Activated B cell treated with CpG ODN at 0.5 μM for 24 hours (primary cell): ENCODE results near the gene PRKN. TPM values are rescaled to one million over a fixed set of nuclear protein-coding genes. Genes with fewer than 3 reads are reported as not detected.

ENCODE experiments used
- ATAC-seq: fragments of 200-7000 bp; cut with Tn5 transposase; one replicate; pipeline ENCODE4 v1.10.0; 2021; ENCODE audit warnings: low read depth, mild to moderate bottlenecking, moderate library complexity
- CTCF ChIA-PET: fragments of 350-600 bp; sonication (Branson Sonifier 250); formaldehyde crosslinking; loops from one replicate; lab custom pipeline; 2021; ENCODE audit warnings: antibody characterized with exemption; lab: Charles Lee
- POLR2A ChIA-PET: fragments of 350-600 bp; sonication (Branson Sonifier 250); formaldehyde crosslinking; loops from one replicate; lab custom pipeline; 2021; ENCODE audit warnings: antibody characterized with exemption; lab: Charles Lee
- DNase-seq: peaks from one replicate; pipeline ENCODE4 v3.0.0; 2022
- H3K27ac Mint-ChIP-seq: one replicate; pipeline ENCODE4 v1.8.0; 2020; ENCODE audit warnings: mixed read lengths
- H3K27me3 Mint-ChIP-seq: one replicate; pipeline ENCODE4 v1.8.0; 2021; ENCODE audit warnings: mixed read lengths
- H3K36me3 Mint-ChIP-seq: one replicate; pipeline ENCODE4 v1.8.0; 2021; ENCODE audit warnings: low read depth, mixed read lengths
- H3K4me1 Mint-ChIP-seq: one replicate; pipeline ENCODE4 v1.8.0; 2021; ENCODE audit warnings: mixed read lengths
- H3K4me3 Mint-ChIP-seq: one replicate; pipeline ENCODE4 v1.8.0; 2020; ENCODE audit warnings: mild to moderate bottlenecking, mixed read lengths
- H3K9me3 Mint-ChIP-seq: one replicate; pipeline ENCODE4 v1.8.0; 2020; ENCODE audit warnings: mixed read lengths
- intact Hi-C: fragments of 100-400 bp; cut with micrococcal nuclease; formaldehyde crosslinking; loops from one replicate; pipeline ENCODE4 v1.15.1; 2024
- total RNA-seq: library from RNA; stranded (reverse); gene quantifications from 2 replicates; pipeline ENCODE4 v1.2.3, GENCODE V29; 2022
- TF ChIP-seq, protein P1 (sequence below): fragments of 200-600 bp; IDR thresholded peaks from one replicate; pipeline ENCODE4 v1.8.0; 2022; ENCODE audit warnings: antibody characterized with exemption, mild to moderate bottlenecking

Gene PRKN
- total RNA-seq, 1 donor from 2014 or later = 2.3 TPM

GRCh38 chr6:161347988-161348627, 1379.5 kb downstream of the PRKN start:
- Mint-ChIP-seq H3K4me3 (no peak overlapping the region), H3K4me1 (no peaks in the 10 kb centered on the region), H3K27ac (no peak overlapping the region), H3K9me3 (no peaks in the 10 kb centered on the region), H3K27me3 (no peaks in the 10 kb centered on the region), H3K36me3 (no peaks in the 10 kb centered on the region)
- ATAC-seq (no peak), DNase-seq (no peak)
- ChIA-PET POLR2A (no interaction called here), CTCF (no interaction called here)
- TF ChIP-seq, protein P1, sequence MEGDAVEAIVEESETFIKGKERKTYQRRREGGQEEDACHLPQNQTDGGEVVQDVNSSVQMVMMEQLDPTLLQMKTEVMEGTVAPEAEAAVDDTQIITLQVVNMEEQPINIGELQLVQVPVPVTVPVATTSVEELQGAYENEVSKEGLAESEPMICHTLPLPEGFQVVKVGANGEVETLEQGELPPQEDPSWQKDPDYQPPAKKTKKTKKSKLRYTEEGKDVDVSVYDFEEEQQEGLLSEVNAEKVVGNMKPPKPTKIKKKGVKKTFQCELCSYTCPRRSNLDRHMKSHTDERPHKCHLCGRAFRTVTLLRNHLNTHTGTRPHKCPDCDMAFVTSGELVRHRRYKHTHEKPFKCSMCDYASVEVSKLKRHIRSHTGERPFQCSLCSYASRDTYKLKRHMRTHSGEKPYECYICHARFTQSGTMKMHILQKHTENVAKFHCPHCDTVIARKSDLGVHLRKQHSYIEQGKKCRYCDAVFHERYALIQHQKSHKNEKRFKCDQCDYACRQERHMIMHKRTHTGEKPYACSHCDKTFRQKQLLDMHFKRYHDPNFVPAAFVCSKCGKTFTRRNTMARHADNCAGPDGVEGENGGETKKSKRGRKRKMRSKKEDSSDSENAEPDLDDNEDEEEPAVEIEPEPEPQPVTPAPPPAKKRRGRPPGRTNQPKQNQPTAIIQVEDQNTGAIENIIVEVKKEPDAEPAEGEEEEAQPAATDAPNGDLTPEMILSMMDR = no peak
- intact Hi-C loops = no loop called here

DNA sequence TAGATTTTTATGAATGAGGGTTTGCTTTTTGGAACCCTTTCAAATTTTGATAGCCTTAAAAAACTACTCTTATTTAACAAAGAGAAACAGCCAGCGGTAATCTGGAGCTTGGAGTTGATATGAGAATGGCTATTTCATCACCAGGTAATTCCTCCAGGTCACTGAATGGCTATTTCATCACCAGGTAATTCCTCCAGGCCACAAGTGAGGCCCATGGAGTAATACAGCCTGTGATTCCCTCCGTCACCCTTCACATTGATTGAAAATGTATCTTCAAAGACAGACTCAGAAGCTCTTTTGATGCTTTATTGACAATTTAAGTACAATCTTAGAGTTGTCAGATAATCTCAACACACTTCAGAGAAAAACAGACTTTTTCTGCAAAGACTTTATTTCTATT, 1380.4 kb downstream of the PRKN start:
- DNase-seq (no peak), ATAC-seq (no peak)
- no peaks in the 10 kb centered on the region for H3K4me1 Mint-ChIP-seq
- POLR2A ChIA-PET = no interaction called here
- H3K9me3 Mint-ChIP-seq = no peaks in the 10 kb centered on the region
- no peaks in the 10 kb centered on the region for H3K36me3 Mint-ChIP-seq
- no peak overlapping the region for H3K4me3 Mint-ChIP-seq
- CTCF ChIA-PET = no interaction called here
- H3K27me3 Mint-ChIP-seq = no peaks in the 10 kb centered on the region
- intact Hi-C loops = no loop called here
- TF ChIP-seq, protein P1 = no peak
- no peak overlapping the region for H3K27ac Mint-ChIP-seq

DNA sequence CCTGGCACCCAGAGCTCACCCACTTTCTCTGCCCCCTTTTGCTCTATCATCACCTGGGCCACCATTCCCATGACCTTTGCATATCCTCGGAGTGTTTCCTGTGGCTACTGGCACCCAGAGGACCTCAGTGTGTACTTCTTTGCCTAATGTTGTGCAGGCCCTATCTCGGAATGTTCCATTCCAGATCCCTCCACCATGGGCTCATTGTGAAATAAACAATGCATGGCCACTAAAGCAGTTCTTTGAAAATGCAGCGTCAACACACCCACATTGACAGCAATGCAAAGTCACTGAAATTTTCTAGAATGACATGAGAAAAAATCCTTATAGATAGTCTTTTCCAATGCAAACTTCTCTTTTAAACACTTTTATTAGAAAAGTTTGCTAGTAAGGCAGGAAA, 1380.8 kb downstream of the PRKN start:
- ChIA-PET POLR2A (no interaction called here), CTCF (no interaction called here)
- TF ChIP-seq, protein P1 = no peak
- H3K27ac Mint-ChIP-seq = no peak overlapping the region
- intact Hi-C loops = no loop called here
- no peaks in the 10 kb centered on the region for H3K4me1 Mint-ChIP-seq
- no peak for ATAC-seq
- DNase-seq = no peak
- H3K36me3 Mint-ChIP-seq = no peaks in the 10 kb centered on the region
- no peaks in the 10 kb centered on the region for H3K9me3 Mint-ChIP-seq
- H3K4me3 Mint-ChIP-seq = no peak overlapping the region
- peaks cover under 1% of the 10 kb centered on the region for H3K27me3 Mint-ChIP-seq

- no peaks in the 10 kb centered on the region for H3K36me3 Mint-ChIP-seq
- peaks cover 2% of the 10 kb centered on the region for H3K27me3 Mint-ChIP-seq
- ChIA-PET POLR2A (interaction anchor here (0.7 kb wide), 1 partner anchor 17 kb away, joined by 5 read pairs; no protein-coding TSS in a partner anchor), CTCF (no interaction called here)
- ATAC-seq (no peak), DNase-seq (no peak)
- TF ChIP-seq, protein P1 = no peak
- H3K9me3 Mint-ChIP-seq = no peaks in the 10 kb centered on the region
- H3K4me1 Mint-ChIP-seq = no peaks in the 10 kb centered on the region
- intact Hi-C loops = no loop called here
- no peak overlapping the region for H3K27ac Mint-ChIP-seq
- H3K4me3 Mint-ChIP-seq = no peak overlapping the region
These were observed 1382.9 kb downstream of the PRKN start for GRCh38 chr6:161344626-161345025.

- ChIA-PET CTCF (no interaction called here), POLR2A (no interaction called here)
- TF ChIP-seq, protein P1 = no peak
- Mint-ChIP-seq H3K4me3 (no peak overlapping the region), H3K27ac (no peak overlapping the region), H3K4me1 (no peaks in the 10 kb centered on the region), H3K36me3 (no peaks in the 10 kb centered on the region), H3K27me3 (peaks cover 2% of the 10 kb centered on the region), H3K9me3 (no peaks in the 10 kb centered on the region)
- DNase-seq (no peak), ATAC-seq (no peak)
- intact Hi-C loops = no loop called here
These were observed 1385.5 kb downstream of the PRKN start for GRCh38 chr6:161342039-161342438.
